ENCODE measurements around the gene MAP4.

DNA sequence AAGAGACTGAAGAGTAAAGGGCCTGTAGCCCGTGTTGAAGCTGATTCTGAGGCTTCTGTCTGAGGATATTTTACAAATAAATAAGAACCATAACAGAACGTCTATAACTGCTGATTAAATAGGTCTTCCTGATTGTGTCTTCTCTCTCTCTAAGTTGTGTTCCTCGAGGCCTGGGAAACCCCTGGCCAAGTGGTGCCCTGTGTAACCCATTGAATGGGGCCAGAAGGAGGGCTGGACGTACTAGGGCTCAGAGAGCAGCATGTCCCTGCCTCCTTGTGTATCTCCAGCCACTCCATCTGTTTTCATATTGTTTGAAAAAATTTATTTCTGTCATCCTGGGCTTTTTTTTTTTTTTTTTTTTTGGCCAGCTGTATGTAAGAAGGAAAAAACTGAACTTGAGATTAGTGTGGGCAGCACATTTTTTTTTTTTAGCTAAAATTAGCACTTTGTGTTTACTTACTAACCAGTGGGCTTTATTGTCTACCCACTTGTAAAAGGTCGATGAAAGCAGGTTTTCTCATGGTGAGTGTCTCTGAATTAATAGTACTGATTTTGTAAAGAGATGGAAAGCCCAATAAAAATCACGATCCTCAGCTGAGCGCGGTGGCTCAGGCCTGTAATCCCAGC lies 202.6 kb downstream of the MAP4 start:
- TF ChIP-seq GATA2 (IDR thresholded peaks at IDR 0.05; ENCODE audit: low read depth, low read length) (no peak), GATA3 (IDR thresholded peaks at IDR 0.05; ENCODE audit: low read depth, low read length) (no peak)
